Right lobe of liver (tissue), 6 donors: ENCODE data around the gene EFHD1. TPM values are rescaled to one million over a fixed set of nuclear protein-coding genes. Genes with fewer than 3 reads are reported as not detected.
"Not testable (repeated sequence)": the region's sequence is repeated elsewhere in the genome, so short reads cannot be mapped to it uniquely, and the experiment has no call there.

Experiments
- ATAC-seq, 4 donors: fragments of 200-7000 bp; cut with Tn5 transposase; one replicate each; pipeline ENCODE4 v1.9.1; 2020; ENCODE audit warnings: mild to moderate bottlenecking in 4 of 4, moderate library complexity in 4 of 4
- DNase-seq, 3 donors: peaks; one replicate each; pipeline ENCODE4 v3.0.0-alpha.2; 2020
- H3K27ac ChIP-seq, 3 donors: fragments of 200-600 bp; one replicate each; pipeline ENCODE4 v1.8.0; 2022
- H3K27me3 ChIP-seq, 2 donors: fragments of 200-600 bp; one replicate each; pipeline ENCODE4 v1.8.0; 2022
- H3K36me3 ChIP-seq, 4 donors: fragments of 200-600 bp; sonication (generic) in 1 of 4; one replicate each; pipeline versions ENCODE4 v1.5.1 to v1.8.0; 2017 to 2022; ENCODE audit warnings: control low read depth in 1 of 4
- H3K4me1 ChIP-seq, 4 donors: fragments of 200-600 bp; sonication (generic) in 1 of 4; one replicate each; pipeline versions ENCODE4 v1.5.1 to v1.8.0; 2017 to 2022; ENCODE audit warnings: control low read depth in 1 of 4
- H3K4me3 ChIP-seq, 3 donors: fragments of 200-600 bp; one replicate each; pipeline ENCODE4 v1.8.0; 2022
- H3K9me3 ChIP-seq, 4 donors: fragments of 200-600 bp; sonication (generic) in 1 of 4; one replicate each; pipeline versions ENCODE4 v1.5.1 to v1.8.0; 2017 to 2022; ENCODE audit warnings: control low read depth in 1 of 4
- POLR2A ChIP-seq: fragments of 450-650 bp; IDR thresholded peaks from one replicate; pipeline ENCODE4 v1.6.1; 2017; ENCODE audit warnings: antibody characterized with exemption, mild to moderate bottlenecking
- WGBS: methylation state at CpG from one replicate; pipeline ENCODE4 v1.1.6; 2018; ENCODE audit warnings: low coverage, low lambda C conversion rate; ENCODE audit not compliant: insufficient coverage; ENCODE audit errors: missing lambda C conversion rate; 5-methylcytosine and 5-hydroxymethylcytosine counted together
- intact Hi-C, 2 donors: fragments of 100-400 bp; cut with DNase I; formaldehyde crosslinking; loops; one replicate each; pipeline versions ENCODE4 v1.11.2 to v1.14.1; 2022
- total RNA-seq, 6 experiments: library from RNA; depleted of rRNA in 2 of 6; stranded (reverse); fragments of >200 nt in 2 of 6; fragmentation: NEBNext Ultra II Directional in 3 of 6; extraction: Animal tissue kit (Norgen Biotek cat#: 25700) in 3 of 6; gene quantifications; one replicate each; pipeline versions ENCODE4 v1.1.0 to v1.2.4, GENCODE V29; 2016 to 2023
- TF ChIP-seq, protein P1 (sequence below), 4 donors: fragments of 200-600 bp in 3 of 4; fragments of 450-650 bp in 1 of 4; IDR thresholded peaks; one replicate each; pipeline versions ENCODE4 v1.5.1 to v1.8.0; 2016 to 2022; ENCODE audit warnings: antibody characterized with exemption in 4 of 4, mild to moderate bottlenecking in 2 of 4
- donor health status: DM: no; HTN: yes; CAD: no.
- donor health status: DM: no; HTN: no; CAD: no.
- donor health status: DM: no; HTN: no; CAD: no.
- donor health status: DM: no; HTN: yes; CAD: no.
- donor health status: DM: no; HTN: yes; CAD: no.

EFHD1 gene
- total RNA-seq, 6 experiments from 2014 or later: 7.3 to 30.3 (median 10.7) TPM

DNA sequence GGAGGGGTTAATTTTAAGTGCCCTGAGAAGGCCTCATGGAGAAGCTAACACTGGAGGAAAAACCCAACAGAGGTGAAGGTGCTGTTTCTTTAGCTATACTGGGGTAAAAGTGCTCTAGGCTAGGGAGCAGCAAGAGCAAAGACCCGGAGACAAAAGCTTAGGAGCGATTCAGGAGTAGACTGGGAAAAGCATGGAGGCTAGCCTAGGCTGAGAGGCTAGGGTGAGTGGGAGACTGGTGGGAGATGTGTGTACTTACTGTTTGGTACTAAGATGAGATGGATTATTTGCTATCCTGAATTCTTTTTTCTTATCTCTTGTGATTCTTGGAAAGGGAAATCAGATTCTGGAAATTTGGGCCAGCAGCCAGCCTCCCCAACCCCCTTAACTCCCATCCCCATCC, 65.7 kb downstream of the EFHD1 start:
- TF ChIP-seq POLR2A: no peak
- TF ChIP-seq, protein P1, sequence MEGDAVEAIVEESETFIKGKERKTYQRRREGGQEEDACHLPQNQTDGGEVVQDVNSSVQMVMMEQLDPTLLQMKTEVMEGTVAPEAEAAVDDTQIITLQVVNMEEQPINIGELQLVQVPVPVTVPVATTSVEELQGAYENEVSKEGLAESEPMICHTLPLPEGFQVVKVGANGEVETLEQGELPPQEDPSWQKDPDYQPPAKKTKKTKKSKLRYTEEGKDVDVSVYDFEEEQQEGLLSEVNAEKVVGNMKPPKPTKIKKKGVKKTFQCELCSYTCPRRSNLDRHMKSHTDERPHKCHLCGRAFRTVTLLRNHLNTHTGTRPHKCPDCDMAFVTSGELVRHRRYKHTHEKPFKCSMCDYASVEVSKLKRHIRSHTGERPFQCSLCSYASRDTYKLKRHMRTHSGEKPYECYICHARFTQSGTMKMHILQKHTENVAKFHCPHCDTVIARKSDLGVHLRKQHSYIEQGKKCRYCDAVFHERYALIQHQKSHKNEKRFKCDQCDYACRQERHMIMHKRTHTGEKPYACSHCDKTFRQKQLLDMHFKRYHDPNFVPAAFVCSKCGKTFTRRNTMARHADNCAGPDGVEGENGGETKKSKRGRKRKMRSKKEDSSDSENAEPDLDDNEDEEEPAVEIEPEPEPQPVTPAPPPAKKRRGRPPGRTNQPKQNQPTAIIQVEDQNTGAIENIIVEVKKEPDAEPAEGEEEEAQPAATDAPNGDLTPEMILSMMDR (IDR thresholded peaks at IDR 0.05): no peak
- WGBS: 73% methylated on average over 2 of the region's 2 CpGs
- DNase-seq (no peak), ATAC-seq (no peak)
- H3K36me3 ChIP-seq: peaks cover 0 to 5% (median 0%) of the 10 kb centered on the region in 4 donors
- H3K4me1 ChIP-seq: peaks cover 0 to 46% (median 11%) of the 10 kb centered on the region in 4 donors
- intact Hi-C loops: no loop called here
- no peak overlapping the region for H3K27ac ChIP-seq
- H3K4me3 ChIP-seq: no peak overlapping the region
- no peaks in the 10 kb centered on the region for H3K27me3 ChIP-seq
- no peaks in the 10 kb centered on the region for H3K9me3 ChIP-seq

DNA sequence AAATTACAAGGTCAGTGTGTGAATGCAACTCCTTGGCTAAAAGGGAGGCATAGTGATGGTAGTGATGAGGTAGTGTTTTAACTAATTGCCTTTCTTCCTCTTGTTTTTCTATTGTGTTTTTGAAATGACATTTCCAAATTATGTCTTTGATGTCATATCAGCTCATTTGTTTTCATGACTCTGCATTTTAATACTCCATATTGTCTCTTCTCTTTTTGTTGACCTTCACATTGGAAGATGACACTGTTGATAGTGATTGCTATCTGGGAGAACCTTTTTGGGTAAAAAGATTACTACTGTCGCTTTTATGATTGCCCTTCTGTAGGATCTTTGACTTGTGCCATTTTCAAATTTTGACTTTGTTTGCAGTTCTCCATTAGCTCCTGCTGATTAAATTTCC, 66.8 kb downstream of the EFHD1 start:
- Histone ChIP-seq H3K9me3 (no peaks in the 10 kb centered on the region), H3K27ac (no peak overlapping the region), H3K4me3 (no peak overlapping the region), H3K27me3 (no peaks in the 10 kb centered on the region), H3K4me1 (peaks cover 0 to 46% (median 11%) of the 10 kb centered on the region in 4 donors), H3K36me3 (peaks cover 0 to 7% (median 0%) of the 10 kb centered on the region in 4 donors)
- 69% methylated on average over 1 of the region's 1 CpG for WGBS
- intact Hi-C loops: no loop called here
- TF ChIP-seq POLR2A: no peak
- TF ChIP-seq, protein P1 (IDR thresholded peaks at IDR 0.05): no peak
- DNase-seq (no peak), ATAC-seq (no peak)

DNA sequence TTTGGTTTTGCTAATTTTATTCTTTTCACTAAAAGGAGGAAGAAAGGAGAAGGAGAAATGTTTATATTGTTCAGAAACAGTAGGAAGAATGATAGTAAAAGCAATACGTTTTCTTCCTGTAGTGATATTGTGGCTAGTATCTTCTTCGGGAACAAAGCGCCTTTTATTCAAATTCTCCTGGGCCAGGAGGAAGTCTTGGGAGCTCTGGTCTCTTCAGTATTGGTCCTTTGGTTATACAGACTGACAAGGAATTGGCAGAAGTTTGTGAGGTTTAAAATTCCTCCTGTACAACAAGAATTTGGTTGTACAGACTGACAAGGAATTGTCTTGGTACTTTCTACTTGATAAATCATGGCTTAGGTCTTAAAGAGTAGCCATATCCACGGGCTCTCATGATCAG, 73.7 kb downstream of the EFHD1 start:
- no peak for DNase-seq
- TF ChIP-seq, protein P1 (IDR thresholded peaks at IDR 0.05): no peak
- TF ChIP-seq POLR2A: no peak
- 91% methylated on average over 4 of the region's 4 CpGs for WGBS
- Histone ChIP-seq H3K27ac (no peak overlapping the region), H3K9me3 (no peaks in the 10 kb centered on the region), H3K27me3 (no peaks in the 10 kb centered on the region), H3K4me1 (no peaks in the 10 kb centered on the region), H3K36me3 (peaks cover 0 to 39% (median 5%) of the 10 kb centered on the region in 4 donors), H3K4me3 (no peak overlapping the region)
- ATAC-seq: no peak
- intact Hi-C loops: no loop called here

- H3K27me3 ChIP-seq: no peaks in the 10 kb centered on the region
- no peaks in the 10 kb centered on the region for H3K9me3 ChIP-seq
- peaks cover 0 to 4% (median 0%) of the 10 kb centered on the region in 4 donors for H3K4me1 ChIP-seq
- peaks cover 0 to 10% (median 0%) of the 10 kb centered on the region in 4 donors for H3K36me3 ChIP-seq
- intact Hi-C loops: no loop called here
- H3K27ac ChIP-seq: no peak overlapping the region
- no peak overlapping the region for H3K4me3 ChIP-seq
- no peak for ATAC-seq
- no peak for TF ChIP-seq POLR2A
- TF ChIP-seq, protein P1 (IDR thresholded peaks at IDR 0.05): no peak
- DNase-seq: no peak
Measured at GRCh38 chr2:232713505-232713904, 80.1 kb downstream of the EFHD1 start.

DNA sequence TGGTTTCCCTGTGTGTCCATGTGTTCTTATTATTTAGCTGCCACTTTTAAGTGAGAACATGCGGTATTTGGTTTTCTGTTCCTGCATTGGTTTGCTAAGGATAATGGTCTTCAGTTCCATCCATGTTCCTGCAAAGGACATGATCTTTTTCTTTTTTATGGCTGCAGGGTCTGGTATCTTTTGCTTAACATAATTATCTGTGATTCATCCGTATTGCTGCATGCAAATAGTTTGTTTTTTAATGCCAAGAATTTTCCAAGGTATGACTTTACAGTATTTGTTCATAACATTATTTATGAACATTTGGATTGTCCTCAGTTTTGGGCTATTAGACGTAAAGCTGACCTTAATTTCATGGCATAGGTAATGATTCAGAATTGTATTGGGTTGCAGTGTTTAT, 81.6 kb downstream of the EFHD1 start:
- Histone ChIP-seq H3K9me3 (no peaks in the 10 kb centered on the region), H3K4me3 (no peak overlapping the region), H3K27ac (no peak overlapping the region), H3K36me3 (peaks cover 0 to 8% (median 0%) of the 10 kb centered on the region in 4 donors), H3K27me3 (no peaks in the 10 kb centered on the region), H3K4me1 (peaks cover 0 to 4% (median 0%) of the 10 kb centered on the region in 4 donors)
- 88% methylated on average over 3 of the region's 3 CpGs for WGBS
- ATAC-seq: no peak
- intact Hi-C loops: no loop called here
- DNase-seq: no peak
- TF ChIP-seq POLR2A: no peak
- TF ChIP-seq, protein P1 (IDR thresholded peaks at IDR 0.05): no peak

DNA sequence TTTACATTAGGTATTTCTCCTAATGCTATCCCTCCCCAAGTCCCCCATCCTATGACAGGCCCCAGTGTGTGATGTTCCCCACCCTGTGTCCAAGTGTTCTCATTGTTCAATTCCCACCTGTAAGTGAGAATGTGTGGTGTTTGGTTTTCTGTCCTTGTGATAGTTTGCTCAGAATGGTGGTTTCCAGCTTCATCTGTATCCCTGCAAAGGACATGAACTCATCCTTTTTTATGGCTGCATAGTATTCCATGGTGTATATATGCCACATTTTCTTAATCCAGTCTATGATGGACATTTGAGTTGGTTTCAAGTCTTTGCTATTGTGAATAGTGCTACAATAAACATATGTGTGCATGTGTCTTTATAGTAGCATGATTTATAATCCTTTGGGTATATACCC, 86.7 kb downstream of the EFHD1 start:
- H3K4me1 ChIP-seq, H3K27ac ChIP-seq, H3K9me3 ChIP-seq, ATAC-seq, intact Hi-C loops, H3K27me3 ChIP-seq, DNase-seq, H3K4me3 ChIP-seq: not testable (repeated sequence)
- H3K36me3 ChIP-seq: peaks cover 0 to 21% (median under 1%) of the 10 kb centered on the region in 4 donors
